Activated T-cell treated with anti-CD3 and anti-CD28 coated beads, Interleukin-2, amount 50 U/mL, for 4 hours (primary cell): ENCODE data around the gene KRTAP10-11. TPM values are rescaled to one million over a fixed set of nuclear protein-coding genes. Genes with fewer than 3 reads are reported as not detected.
"Not testable (repeated sequence)": the region's sequence is repeated elsewhere in the genome, so short reads cannot be mapped to it uniquely, and the experiment has no call there.

ENCODE experiments used
- ATAC-seq, 2 donors: fragments of 200-7000 bp; cut with Tn5 transposase; one replicate each; pipeline ENCODE4 v1.10.0; 2021
- DNase-seq: peaks from one replicate; pipeline ENCODE4 v3.0.0-alpha.2; 2020
- H3K27me3 Mint-ChIP-seq: one replicate; pipeline ENCODE4 v1.8.0; 2021; ENCODE audit warnings: low read depth, mixed read lengths
- H3K36me3 Mint-ChIP-seq: one replicate; pipeline ENCODE4 v1.8.0; 2022; ENCODE audit warnings: mixed read lengths; ENCODE audit not compliant: insufficient read depth
- H3K4me1 Mint-ChIP-seq: one replicate; pipeline ENCODE4 v1.8.0; 2021; ENCODE audit warnings: low read depth, mixed read lengths
- H3K4me3 Mint-ChIP-seq: one replicate; pipeline ENCODE4 v1.8.0; 2021; ENCODE audit warnings: mild to moderate bottlenecking, moderate library complexity, mixed read lengths
- H3K9me3 Mint-ChIP-seq: one replicate; pipeline ENCODE4 v1.8.0; 2021; ENCODE audit warnings: mixed read lengths
- total RNA-seq, 3 donors: library from RNA; stranded (reverse); gene quantifications; one replicate each; pipeline ENCODE4 v1.2.1, GENCODE V29; 2021

Gene KRTAP10-11
- total RNA-seq, 3 donors from 2014 or later, result not detected

DNA sequence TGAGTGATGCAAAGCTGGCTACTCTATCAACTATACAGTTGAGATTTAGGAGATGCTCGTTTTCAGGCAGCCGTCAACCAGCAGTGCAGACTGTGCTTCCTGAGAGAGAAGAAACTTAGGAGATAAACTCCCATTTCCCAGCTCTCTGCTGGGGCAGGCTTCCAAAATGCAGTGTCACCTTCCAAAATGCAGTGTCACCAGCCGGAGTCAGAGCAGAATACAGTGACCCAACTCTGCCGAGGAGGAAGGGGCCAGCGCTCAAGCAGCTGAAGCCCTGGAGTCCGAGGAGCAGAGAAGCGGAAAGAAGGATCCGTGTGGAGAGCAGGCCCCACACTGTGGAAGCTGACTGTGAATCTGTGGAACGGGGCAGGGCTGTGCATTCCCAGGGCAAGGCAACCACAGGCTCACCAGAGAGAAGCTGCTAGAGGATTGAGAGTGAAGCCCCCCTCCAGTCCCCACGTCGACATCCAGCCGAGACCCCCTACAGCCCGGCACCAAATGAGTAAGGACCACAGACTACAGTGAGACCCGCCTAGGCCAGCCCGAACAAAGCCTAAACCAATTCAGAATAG is 36.5 kb downstream of the KRTAP10-11 start:
- Mint-ChIP-seq H3K4me1 (peaks cover 6% of the 10 kb centered on the region), H3K4me3 (no peak overlapping the region), H3K27me3 (peaks cover 12% of the 10 kb centered on the region), H3K9me3 (no peaks in the 10 kb centered on the region), H3K36me3 (no peaks in the 10 kb centered on the region)
- no peak for DNase-seq
- ATAC-seq, result no peak

DNA sequence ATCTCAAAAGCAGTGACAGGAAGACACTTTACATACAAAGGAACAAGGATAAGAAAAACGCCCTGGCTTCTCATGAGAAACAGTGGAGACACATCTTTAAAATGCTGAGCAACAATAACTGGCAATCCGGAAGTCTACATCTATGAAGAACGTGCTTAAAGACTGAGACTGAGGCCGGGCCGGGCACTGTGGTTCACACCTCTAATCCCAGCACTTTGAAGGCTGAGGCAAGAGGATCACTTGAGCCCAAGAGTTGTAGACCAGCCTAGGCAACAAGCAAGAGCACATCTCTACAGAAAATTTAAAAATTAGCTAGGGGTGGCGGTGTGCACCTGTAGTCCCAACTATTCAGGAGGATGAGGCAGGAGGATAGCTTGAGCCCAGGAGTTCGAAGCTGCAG is 37.9 kb downstream of the KRTAP10-11 start:
- Mint-ChIP-seq H3K36me3 (no peaks in the 10 kb centered on the region), H3K4me3 (no peak overlapping the region), H3K4me1 (peaks cover 6% of the 10 kb centered on the region), H3K27me3 (peaks cover 12% of the 10 kb centered on the region), H3K9me3 (no peaks in the 10 kb centered on the region)
- DNase-seq, result no peak
- no peak for ATAC-seq

DNA sequence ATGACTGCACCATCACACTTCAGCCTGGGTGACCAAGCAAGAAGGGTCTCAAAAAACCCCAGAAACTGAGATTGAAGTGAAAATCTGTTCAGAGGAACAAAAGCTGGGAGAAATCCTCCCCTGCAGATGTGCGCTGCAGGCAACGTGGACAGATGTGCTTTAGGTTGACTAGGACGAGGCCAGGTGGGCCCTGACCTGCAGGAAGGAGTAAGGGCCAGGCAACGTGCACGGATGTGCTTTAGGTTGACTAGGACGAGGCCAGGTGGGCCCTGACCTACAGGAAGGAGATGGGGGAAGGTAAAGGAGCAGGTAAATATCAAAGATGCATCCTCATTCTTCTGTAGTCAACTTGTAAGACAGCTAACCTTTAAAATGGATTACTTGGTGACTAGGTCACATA is 38.3 kb downstream of the KRTAP10-11 start:
- ATAC-seq, result no peak
- Mint-ChIP-seq H3K27me3 (peaks cover 12% of the 10 kb centered on the region), H3K9me3 (no peaks in the 10 kb centered on the region), H3K36me3 (no peaks in the 10 kb centered on the region), H3K4me3 (no peak overlapping the region), H3K4me1 (peaks cover 6% of the 10 kb centered on the region)
- DNase-seq, result no peak

DNA sequence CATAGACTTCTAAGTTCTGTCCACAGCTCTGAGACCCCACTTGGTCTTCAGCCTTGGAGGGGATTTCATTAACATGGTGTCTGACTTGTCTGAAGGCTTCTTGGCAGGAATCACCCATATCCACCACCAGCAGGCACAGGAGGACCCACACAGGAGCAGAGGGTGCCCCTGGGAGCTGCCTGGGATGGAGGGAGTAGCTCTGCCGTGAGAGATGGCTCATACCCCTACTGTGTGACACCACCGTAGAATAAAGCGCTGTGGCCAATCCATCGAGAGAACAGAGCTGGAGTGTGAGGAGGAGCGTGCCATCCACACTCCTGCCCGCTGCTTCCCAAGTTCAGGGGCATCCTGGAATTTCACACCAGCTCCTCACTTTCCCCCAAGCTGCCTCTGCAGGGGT is 38.8 kb downstream of the KRTAP10-11 start:
- H3K27me3 Mint-ChIP-seq, result peaks cover 12% of the 10 kb centered on the region
- not testable (repeated sequence) for ATAC-seq, H3K36me3 Mint-ChIP-seq, H3K9me3 Mint-ChIP-seq, DNase-seq, H3K4me1 Mint-ChIP-seq, H3K4me3 Mint-ChIP-seq

DNA sequence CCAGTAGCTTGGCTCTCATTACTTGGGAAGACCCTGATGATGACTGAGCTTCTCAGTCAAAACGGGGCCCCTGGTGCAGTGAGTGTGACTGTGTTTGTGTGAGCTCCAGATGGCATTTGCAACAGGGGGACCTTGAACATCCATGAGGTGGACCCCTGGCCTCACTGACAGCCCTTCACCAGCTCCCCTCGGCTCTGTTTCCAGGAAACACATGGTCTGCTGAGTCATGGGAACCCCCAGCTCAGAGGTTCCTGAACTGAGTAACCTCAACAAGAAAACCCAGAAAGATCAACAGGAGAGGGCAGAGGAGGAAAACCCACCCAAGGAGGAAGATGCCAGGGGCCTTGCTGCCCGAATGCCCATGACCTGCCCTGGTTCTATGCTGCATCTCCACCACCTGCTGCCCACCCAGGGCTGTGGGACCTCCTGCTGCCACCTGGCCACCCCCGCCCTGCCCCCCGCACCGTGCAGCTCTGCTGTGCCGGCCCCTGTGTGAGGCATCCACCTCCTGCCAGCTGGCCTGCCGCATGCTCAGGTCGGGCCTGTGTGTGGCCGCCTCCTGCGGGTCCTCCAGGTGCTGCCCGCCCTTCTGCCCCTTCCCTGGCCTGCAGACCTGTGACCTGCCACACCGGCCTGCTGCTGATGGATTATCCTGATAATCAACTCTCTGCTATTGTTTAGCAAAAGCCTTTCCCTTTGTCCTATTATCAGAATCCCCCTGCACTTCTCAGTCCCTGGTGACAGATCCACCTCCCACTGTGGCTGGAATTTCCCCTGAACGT is 40.0 kb downstream of the KRTAP10-11 start:
- ATAC-seq (peak; percentile 21 to 46), DNase-seq (no peak)
- no peaks in the 10 kb centered on the region for H3K36me3 Mint-ChIP-seq
- peaks cover 9% of the 10 kb centered on the region for H3K4me1 Mint-ChIP-seq
- no peak overlapping the region for H3K4me3 Mint-ChIP-seq
- H3K27me3 Mint-ChIP-seq, result peaks cover 14% of the 10 kb centered on the region
- H3K9me3 Mint-ChIP-seq, result no peaks in the 10 kb centered on the region

DNA sequence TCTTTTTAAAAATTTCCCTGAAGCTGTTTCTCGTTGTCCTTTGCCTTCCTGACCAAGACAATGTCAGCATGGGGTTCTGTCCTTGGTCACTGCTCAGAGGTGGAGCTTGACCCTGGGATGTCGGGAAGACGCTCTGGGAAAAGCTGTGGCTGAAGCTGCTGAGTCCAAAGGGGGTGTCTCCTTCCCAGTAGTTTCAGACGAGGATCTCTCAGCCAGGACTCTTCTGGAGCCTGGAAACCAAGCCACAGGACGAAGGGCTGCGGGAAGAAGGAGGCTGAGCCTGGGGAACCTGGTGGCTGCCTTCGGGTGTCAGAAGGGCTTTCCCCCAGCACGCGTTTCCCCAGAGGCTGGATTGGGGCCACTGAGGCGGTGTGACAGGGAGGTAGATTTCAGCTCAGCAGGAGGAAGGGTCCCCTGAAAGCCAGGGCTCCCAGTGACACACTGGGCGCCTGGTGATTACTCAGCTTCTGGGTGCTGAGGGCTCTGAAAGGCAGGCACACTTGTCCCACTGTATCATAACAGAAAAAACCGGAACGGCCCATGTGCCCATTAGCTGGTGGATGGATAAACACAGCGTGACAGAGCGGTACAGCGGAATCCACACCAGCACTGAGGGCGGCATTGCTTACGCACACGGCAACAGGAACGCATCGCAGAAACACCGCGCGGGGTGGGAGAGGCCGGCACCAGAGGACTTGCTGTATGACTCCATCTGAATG is 40.8 kb downstream of the KRTAP10-11 start:
- peaks cover 16% of the 10 kb centered on the region for H3K4me1 Mint-ChIP-seq
- DNase-seq, result no peak
- ATAC-seq, result no peak
- no peak overlapping the region for H3K4me3 Mint-ChIP-seq
- H3K27me3 Mint-ChIP-seq, result peaks cover 15% of the 10 kb centered on the region
- no peaks in the 10 kb centered on the region for H3K36me3 Mint-ChIP-seq
- no peaks in the 10 kb centered on the region for H3K9me3 Mint-ChIP-seq

DNA sequence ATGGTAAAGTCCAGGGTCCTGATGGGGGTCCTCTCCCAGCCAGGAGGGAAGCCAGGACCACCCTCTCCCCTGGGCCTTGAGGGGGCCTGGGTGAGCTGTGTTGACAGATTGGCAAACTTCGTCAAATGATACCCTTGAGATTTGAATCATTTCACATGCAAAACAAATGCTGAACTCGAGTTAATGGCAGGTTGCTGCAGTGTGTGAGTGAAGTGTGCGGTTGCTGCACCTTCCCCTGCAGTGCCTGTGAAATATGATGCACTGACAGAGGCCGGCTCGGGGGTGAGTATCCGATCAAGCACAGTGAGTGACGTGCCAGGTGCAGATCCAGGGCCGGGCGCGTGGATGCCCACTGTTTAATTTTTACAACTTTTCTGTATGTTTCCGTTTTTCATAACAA is 41.5 kb downstream of the KRTAP10-11 start:
- no peak for ATAC-seq
- no peak for DNase-seq
- Mint-ChIP-seq H3K27me3 (peaks cover 15% of the 10 kb centered on the region), H3K4me3 (no peak overlapping the region), H3K36me3 (no peaks in the 10 kb centered on the region), H3K9me3 (peaks cover 5% of the 10 kb centered on the region), H3K4me1 (peaks cover 16% of the 10 kb centered on the region)

DNA sequence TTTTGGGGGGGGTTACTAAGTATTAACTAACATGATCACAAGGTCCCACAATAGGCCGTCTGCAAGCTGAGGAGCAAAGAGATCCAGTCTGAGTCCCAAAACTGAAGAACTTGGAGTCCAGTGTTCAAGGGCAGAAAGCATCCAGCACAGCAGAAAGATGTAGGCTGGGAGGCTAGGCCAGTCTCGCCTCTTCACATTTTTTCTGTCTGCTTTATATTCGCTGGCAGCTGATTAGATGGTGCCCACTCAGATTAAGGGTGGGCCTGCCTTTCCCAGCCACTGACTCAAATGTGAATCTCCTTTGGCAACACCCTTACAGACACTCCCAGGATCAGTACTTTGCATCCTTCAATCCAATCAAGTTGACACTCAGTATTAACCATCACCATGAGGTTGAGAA is 43.5 kb downstream of the KRTAP10-11 start:
- Mint-ChIP-seq H3K9me3 (peaks cover 18% of the 10 kb centered on the region), H3K27me3 (peaks cover 15% of the 10 kb centered on the region), H3K4me1 (peaks cover 20% of the 10 kb centered on the region)
- not testable (repeated sequence) for ATAC-seq, H3K36me3 Mint-ChIP-seq, H3K4me3 Mint-ChIP-seq, DNase-seq

DNA sequence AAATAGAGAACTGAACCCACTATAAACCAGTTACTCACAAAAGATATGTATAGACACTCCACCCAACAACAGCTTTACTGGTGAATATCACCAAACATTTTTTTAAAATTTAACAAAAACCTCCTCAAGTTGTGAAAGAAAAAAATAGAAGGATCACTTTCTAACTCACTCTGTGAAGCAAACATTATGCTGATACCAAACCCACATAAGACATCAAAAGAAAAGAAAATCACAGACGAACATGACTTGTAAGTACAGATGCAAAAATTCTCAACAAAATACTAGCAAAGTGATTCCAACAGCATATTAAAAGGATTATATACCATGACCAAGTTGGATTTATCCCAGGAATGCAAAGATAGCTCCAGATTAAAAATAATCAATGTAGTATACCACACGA is 45.5 kb downstream of the KRTAP10-11 start:
- Mint-ChIP-seq H3K9me3 (peaks cover 18% of the 10 kb centered on the region), H3K4me3 (no peak overlapping the region), H3K4me1 (peaks cover 20% of the 10 kb centered on the region), H3K27me3 (peaks cover 9% of the 10 kb centered on the region), H3K36me3 (no peaks in the 10 kb centered on the region)
- ATAC-seq (no peak), DNase-seq (no peak)

DNA sequence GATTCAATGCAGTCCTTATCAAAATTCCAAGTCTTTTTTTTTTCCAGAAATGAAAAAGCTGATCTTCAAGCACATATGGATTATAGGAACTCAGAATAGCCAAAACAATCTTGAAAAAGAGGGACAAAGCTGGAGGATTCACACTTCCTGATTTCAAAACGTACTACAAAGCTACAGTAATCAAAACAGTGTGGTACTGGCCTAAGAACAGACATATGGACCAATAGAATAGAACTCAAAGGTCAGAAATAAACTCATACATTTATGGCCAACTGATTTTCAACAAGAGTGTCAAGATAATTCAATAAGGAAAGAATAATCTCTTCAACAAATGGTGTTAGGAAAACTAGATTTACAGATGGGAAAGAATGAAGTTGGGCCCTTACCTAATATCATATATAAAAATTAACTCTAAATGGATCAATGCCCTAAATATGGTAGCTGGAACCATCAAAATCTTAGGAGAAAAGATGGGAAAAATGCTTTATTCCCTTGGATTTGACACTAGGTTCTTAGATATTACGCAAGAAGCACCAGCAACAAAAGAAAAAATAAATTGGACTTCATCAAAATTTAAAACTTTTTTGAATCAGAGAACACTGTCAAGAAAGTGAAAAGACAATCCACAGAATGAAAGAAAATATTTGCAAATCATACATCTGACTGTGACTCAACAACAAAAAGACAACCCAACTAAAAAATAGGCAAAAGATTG is 46.7 kb downstream of the KRTAP10-11 start:
- H3K4me3 Mint-ChIP-seq, result no peak overlapping the region
- DNase-seq (no peak), ATAC-seq (no peak)
- no peaks in the 10 kb centered on the region for H3K36me3 Mint-ChIP-seq
- peaks cover 20% of the 10 kb centered on the region for H3K4me1 Mint-ChIP-seq
- H3K9me3 Mint-ChIP-seq, result peaks cover 18% of the 10 kb centered on the region
- peaks cover 19% of the 10 kb centered on the region for H3K27me3 Mint-ChIP-seq

DNA sequence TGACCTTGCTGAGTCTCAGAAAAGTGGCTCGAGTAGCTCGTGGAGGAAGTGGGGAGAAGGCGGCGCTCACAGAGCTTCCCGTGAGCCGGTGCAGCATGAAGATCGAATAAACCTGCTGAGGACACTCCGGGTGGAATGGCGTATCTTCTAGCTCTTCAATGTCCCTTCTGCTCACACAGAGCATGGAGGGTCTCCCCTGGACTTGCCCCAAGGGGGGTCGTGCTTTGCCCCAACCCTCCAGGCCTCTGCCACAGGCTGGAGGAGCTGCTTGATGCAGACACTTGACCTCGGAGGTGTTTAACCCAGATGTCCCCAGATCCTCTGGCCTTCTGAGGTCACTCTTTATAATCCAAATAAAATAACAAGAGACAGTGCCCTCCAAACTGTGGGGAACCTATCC is 48.6 kb downstream of the KRTAP10-11 start:
- Mint-ChIP-seq H3K9me3 (peaks cover 18% of the 10 kb centered on the region), H3K27me3 (peaks cover 34% of the 10 kb centered on the region), H3K4me3 (no peak overlapping the region), H3K4me1 (peaks cover 20% of the 10 kb centered on the region), H3K36me3 (no peaks in the 10 kb centered on the region)
- DNase-seq (no peak), ATAC-seq (no peak)

DNA sequence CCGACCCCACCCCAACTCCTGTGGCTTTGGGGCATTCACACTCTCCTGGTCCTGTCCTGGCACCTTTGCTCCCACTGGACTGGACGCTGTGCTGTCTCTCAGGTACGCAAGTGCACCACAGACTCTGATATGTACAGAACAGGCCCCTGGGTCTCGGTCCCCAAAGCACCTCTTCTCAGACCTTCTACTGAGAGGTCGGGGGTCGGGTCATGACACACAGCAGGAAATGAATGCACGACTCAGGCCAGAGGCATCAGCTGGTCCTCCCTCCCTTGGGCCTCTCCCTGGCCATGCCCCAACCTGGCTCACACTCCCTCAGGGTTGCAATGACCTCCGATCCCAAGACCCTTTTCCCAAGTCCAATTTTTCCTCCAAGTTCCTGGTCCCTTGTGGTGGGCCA is 49.0 kb downstream of the KRTAP10-11 start:
- H3K4me3 Mint-ChIP-seq, result no peak overlapping the region
- DNase-seq, result no peak
- peaks cover 20% of the 10 kb centered on the region for H3K4me1 Mint-ChIP-seq
- no peaks in the 10 kb centered on the region for H3K36me3 Mint-ChIP-seq
- no peak for ATAC-seq
- H3K27me3 Mint-ChIP-seq, result peaks cover 36% of the 10 kb centered on the region
- peaks cover 18% of the 10 kb centered on the region for H3K9me3 Mint-ChIP-seq

DNA sequence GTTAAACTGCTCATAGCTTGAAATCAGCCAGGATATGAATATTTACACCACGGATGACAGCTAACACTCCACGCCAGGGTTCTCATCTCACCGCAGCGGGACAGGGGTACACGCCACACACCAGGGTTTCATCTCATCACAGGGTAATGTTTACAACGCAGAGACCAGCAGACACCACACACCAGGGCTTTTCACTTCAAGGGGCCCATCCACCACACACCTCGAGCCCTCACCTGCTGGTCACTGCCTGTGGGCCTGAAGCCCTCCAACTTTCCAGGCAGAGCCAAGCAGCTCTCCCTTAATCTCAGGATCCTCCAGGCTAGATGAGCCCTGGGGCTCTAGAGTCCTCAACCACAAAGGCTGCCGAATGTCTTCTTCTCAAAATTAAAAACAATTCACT is 49.4 kb downstream of the KRTAP10-11 start:
- no peak for ATAC-seq
- peaks cover 39% of the 10 kb centered on the region for H3K27me3 Mint-ChIP-seq
- no peak for DNase-seq
- H3K4me3 Mint-ChIP-seq, result no peak overlapping the region
- H3K36me3 Mint-ChIP-seq, result no peaks in the 10 kb centered on the region
- peaks cover 20% of the 10 kb centered on the region for H3K4me1 Mint-ChIP-seq
- H3K9me3 Mint-ChIP-seq, result peaks cover 18% of the 10 kb centered on the region

DNA sequence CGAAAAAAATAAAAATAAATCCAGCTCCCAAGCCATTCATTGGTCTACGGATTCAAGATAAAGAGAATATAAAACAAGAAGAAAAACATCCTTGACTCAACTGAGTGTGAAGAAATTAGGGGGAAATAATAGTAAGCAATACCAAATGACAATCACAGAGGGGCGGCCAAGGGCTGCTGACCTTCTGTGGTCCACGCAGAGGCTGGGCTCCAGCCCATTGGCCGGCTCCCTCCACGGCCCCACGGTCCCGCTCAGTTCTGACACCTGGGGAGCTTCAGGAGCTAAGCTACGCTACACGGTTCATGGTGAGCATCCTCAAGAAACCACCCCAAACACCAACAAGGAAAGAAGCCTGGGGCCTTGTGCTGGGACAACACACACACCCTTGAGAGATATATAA is 50.4 kb downstream of the KRTAP10-11 start:
- peaks cover 45% of the 10 kb centered on the region for H3K27me3 Mint-ChIP-seq

More for the DNA sequence above, 50.4 kb downstream of the KRTAP10-11 start:
- peaks cover 18% of the 10 kb centered on the region for H3K9me3 Mint-ChIP-seq
- H3K36me3 Mint-ChIP-seq, result no peaks in the 10 kb centered on the region
- no peak for ATAC-seq
- no peak overlapping the region for H3K4me3 Mint-ChIP-seq
- DNase-seq, result no peak
- peaks cover 13% of the 10 kb centered on the region for H3K4me1 Mint-ChIP-seq
